GM12878 (cell line): ENCODE measurements around the gene AKAP7. TPM values are rescaled to one million over a fixed set of nuclear protein-coding genes. Genes with fewer than 3 reads are reported as not detected.

Experiments used
- ATAC-seq: fragments of 200-7000 bp; cut with Tn5 transposase; 3 replicates; pipeline ENCODE4 v1.9.1; 2020; ENCODE audit warnings: mild to moderate bottlenecking, moderate library complexity
- BruUV-seq: library from RNA; stranded (reverse); fragments of 400-500 nt; replicated peaks from 2 replicates; lab custom pipeline; 2021; lab: Mats Ljungman, UMichigan
- CTCF ChIA-PET: fragments of 300-600 bp; sonication (Branson Sonifier 250); formaldehyde crosslinking; extraction: SDS; loops from one replicate; lab custom pipeline; 2021; ENCODE audit warnings: inconsistent platforms; lab: Yijun Ruan, JAX
- POLR2A ChIA-PET: fragments of 350-600 bp; formaldehyde crosslinking; extraction: SDS; loops from one replicate; lab custom pipeline; 2021; ENCODE audit warnings: inconsistent platforms; lab: Charles Lee
- RAD21 ChIA-PET: fragments of 300-600 bp; sonication (Branson Sonifier 250); formaldehyde crosslinking; loops from one replicate; lab custom pipeline; 2023; ENCODE audit warnings: antibody characterized with exemption; ENCODE audit not compliant: unreplicated experiment; lab: Charles Lee
- SMC1A ChIA-PET: fragments of 300-600 bp; sonication (Branson Sonifier 250); formaldehyde crosslinking; loops from one replicate; lab custom pipeline; 2023; ENCODE audit not compliant: unreplicated experiment, uncharacterized antibody; lab: Charles Lee
- DNase-seq: peaks from one replicate; pipeline ENCODE4 v3.0.0-alpha.2; 2011; ENCODE audit warnings: low read depth, low spot score
- FAIRE-seq: peaks from 3 replicates; lab custom pipeline; 2011; peaks lifted over from hg19 to GRCh38; lab: Jason Lieb, UNC
- H2AFZ ChIP-seq: 2 replicates; pipeline ENCODE4 v1.6.0; 2011; ENCODE audit warnings: low read depth, low read length, control low read depth; ENCODE audit not compliant: control insufficient read depth
- H3K27ac ChIP-seq: 2 replicates; pipeline ENCODE4 v1.5.1; 2011; ENCODE audit warnings: control low read depth; ENCODE audit not compliant: control insufficient read depth, insufficient read depth
- H3K27me3 ChIP-seq, 2 experiments: replicated peaks in 1 of 2; 2 replicates each; pipeline versions ENCODE4 v1.6.0 to v1.6.1; 2011; ENCODE audit warnings: low read length in 1 of 2; ENCODE audit not compliant: control insufficient read depth in 2 of 2, insufficient read depth in 2 of 2
- H3K36me3 ChIP-seq, 2 experiments: 2 replicates each; pipeline ENCODE4 v1.5.1; 2011; ENCODE audit warnings: low read length in 1 of 2; ENCODE audit not compliant: control insufficient read depth in 2 of 2, insufficient read depth in 2 of 2
- H3K4me1 ChIP-seq: 2 replicates; pipeline ENCODE4 v1.6.1; 2011; ENCODE audit warnings: mild to moderate bottlenecking, low read length, moderate library complexity, mixed read lengths; ENCODE audit not compliant: control insufficient read depth, insufficient read depth
- H3K4me2 ChIP-seq: 2 replicates; pipeline ENCODE4 v1.6.0; 2011; ENCODE audit warnings: control low read depth; ENCODE audit not compliant: control insufficient read depth, insufficient read depth
- H3K4me3 ChIP-seq: fragments of 200-600 bp; sonication (generic); 2 replicates; pipeline ENCODE4 v1.5.1; 2016
- H3K79me2 ChIP-seq: 2 replicates; pipeline ENCODE4 v1.6.0; 2011; ENCODE audit warnings: low read length; ENCODE audit not compliant: control insufficient read depth, insufficient read depth
- H3K9ac ChIP-seq: 2 replicates; pipeline ENCODE4 v1.8.0; 2011; ENCODE audit warnings: low read length, control low read depth, mixed read lengths; ENCODE audit not compliant: control insufficient read depth, insufficient read depth
- H3K9me3 ChIP-seq: replicated peaks from 3 replicates; pipeline ENCODE4 v1.5.1; 2011; ENCODE audit warnings: mild to moderate bottlenecking, low read length; ENCODE audit not compliant: control insufficient read depth, insufficient read depth
- H4K20me1 ChIP-seq: 2 replicates; pipeline ENCODE4 v1.6.0; 2011; ENCODE audit not compliant: control insufficient read depth, insufficient read depth
- CEBPB ChIP-seq, 2 experiments: fragments of 150-350 bp in 1 of 2; IDR thresholded peaks; 2 replicates each; pipeline ENCODE4 v1.6.1; 2012 to 2014; ENCODE audit warnings: low read depth in 2 of 2, low read length in 2 of 2, borderline replicate concordance in 1 of 2, inconsistent platforms in 1 of 2
- CHD1 ChIP-seq: IDR thresholded peaks from 2 replicates; pipeline ENCODE4 v1.6.1; 2012; ENCODE audit warnings: low read depth, low read length, improper control_type of control experiment
- MYB ChIP-seq: fragments of 150-350 bp; IDR thresholded peaks from 2 replicates; pipeline ENCODE4 v1.6.1; 2014; ENCODE audit warnings: mild to moderate bottlenecking, low read depth, low read length, borderline replicate concordance
- NFXL1 ChIP-seq: fragments of 450-650 bp; IDR thresholded peaks from 2 replicates; pipeline ENCODE4 v1.6.1; 2017; ENCODE audit warnings: antibody characterized with exemption, mild to moderate bottlenecking, borderline replicate concordance
- NR2C2 ChIP-seq: IDR thresholded peaks from 2 replicates; pipeline ENCODE4 v1.6.1; 2011; ENCODE audit warnings: borderline replicate concordance, low read depth; ENCODE audit not compliant: control insufficient read depth, insufficient read length
- RUNX3 ChIP-seq: IDR thresholded peaks from 2 replicates; pipeline ENCODE4 v1.6.1; 2012; ENCODE audit warnings: low read length, inconsistent platforms
- SMC3 ChIP-seq: IDR thresholded peaks from 2 replicates; pipeline ENCODE4 v1.6.1; 2011; ENCODE audit warnings: low read length, improper control_type of control experiment, borderline replicate concordance
- SUZ12 ChIP-seq: fragments of 200-600 bp; sonication (generic); IDR thresholded peaks from one replicate; pipeline ENCODE4 v1.6.1; 2018; ENCODE audit warnings: antibody characterized with exemption, mild to moderate bottlenecking; ENCODE audit not compliant: unreplicated experiment
- TBL1XR1 ChIP-seq: IDR thresholded peaks from 2 replicates; pipeline ENCODE4 v1.6.1; 2012; ENCODE audit warnings: low read depth, low read length, improper control_type of control experiment
- TCF7 ChIP-seq: IDR thresholded peaks from 2 replicates; pipeline ENCODE4 v1.6.1; 2014; ENCODE audit warnings: antibody characterized with exemption, borderline replicate concordance
- ZNF274 ChIP-seq: IDR thresholded peaks from one replicate; pipeline ENCODE4 v1.8.0; 2011; ENCODE audit not compliant: insufficient read length, insufficient read depth
- WGBS: methylation state at CpG from one replicate; pipeline ENCODE4 v1.1.6; 2016; ENCODE audit warnings: low lambda C conversion rate; ENCODE audit not compliant: insufficient replicate concordance, insufficient coverage; ENCODE audit errors: missing lambda C conversion rate; 5-methylcytosine and 5-hydroxymethylcytosine counted together
- in situ Hi-C: fragments of 300-500 bp; cut with MboI; formaldehyde crosslinking; loops from 9 replicates; pipeline ENCODE4 v1.14.3; 2018; ENCODE audit warnings: mixed read lengths
- intact Hi-C: fragments of 100-400 bp; cut with micrococcal nuclease; formaldehyde crosslinking; loops from one replicate; pipeline ENCODE4 v1.14.2; 2022; ENCODE audit not compliant: unreplicated experiment
- polyA plus RNA-seq, 11 experiments: library from polyadenylated mRNA; depleted of rRNA in 4 of 11; unstranded in 6 of 11; stranded (reverse) in 5 of 11; fragments of >200 nt; fragmentation: Nextera tagmentation in 4 of 11; fragmentation: Illumina TruSeq in 1 of 11; extraction: Ambion mirVana in 4 of 11; extraction: Trizol in 1 of 11; gene quantifications; 1 replicate in 1 of 11; 2 replicates in 10 of 11; pipeline versions ENCODE4 v1.2.1 to v1.2.3, GENCODE V29; 2011 to 2016; ENCODE audit warnings: inconsistent platforms in 2 of 11, missing spikeins in 2 of 11, low read depth in 1 of 11
- total RNA-seq, 4 experiments: library from RNA; depleted of rRNA in 3 of 4; stranded (reverse); fragments of >200 nt in 3 of 4; fragmentation: Illumina TruSeq in 1 of 4; extraction: Trizol in 1 of 4; gene quantifications; 2 replicates each; pipeline versions ENCODE4 v1.2.1 to v1.2.3, GENCODE V29; 2013 to 2021
- TF ChIP-seq, protein P1 (sequence below): fragments of 450-650 bp; IDR thresholded peaks from 2 replicates; pipeline ENCODE4 v1.6.1; 2017; ENCODE audit warnings: mild to moderate bottlenecking, moderate library complexity

Gene AKAP7
- total and polyA plus RNA-seq, 10 of the 15 experiments (the other 5 are each of a cell fraction or from before 2014, with no cell fraction given), result 0.06 to 0.58 (median 0.28) TPM; not detected in 1

DNA sequence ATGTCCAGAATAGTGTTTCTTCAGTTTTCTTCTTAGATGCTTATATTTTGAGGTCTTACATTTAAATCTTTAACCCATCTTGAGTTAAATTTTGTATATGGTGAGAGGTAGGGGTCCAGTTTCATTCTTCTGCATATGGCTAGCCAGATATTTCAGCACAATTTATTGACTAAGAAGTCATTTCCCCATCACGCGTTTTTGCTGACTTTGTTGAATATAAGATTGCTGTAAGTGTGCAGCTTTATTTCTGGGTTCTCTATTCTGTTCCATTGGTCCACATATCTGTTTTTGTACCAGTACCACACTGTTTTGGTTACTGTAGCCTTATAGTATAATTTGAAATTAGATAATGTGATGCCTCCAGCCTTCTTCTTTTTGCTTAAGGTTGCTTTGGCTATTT is 179.6 kb downstream of the AKAP7 start (continued):
- TF ChIP-seq NR2C2, result no peak

- Histone ChIP-seq H2AFZ (no peak overlapping the region), H3K9me3 (no peaks in the 10 kb centered on the region), H3K27me3 (no peaks in the 10 kb centered on the region), H3K9ac (no peak overlapping the region), H3K36me3 (no peaks in the 10 kb centered on the region), H4K20me1 (no peaks in the 10 kb centered on the region), H3K4me2 (no peak overlapping the region), H3K79me2 (no peaks in the 10 kb centered on the region), H3K27ac (no peak overlapping the region), H3K4me3 (no peak overlapping the region), H3K4me1 (no peaks in the 10 kb centered on the region)
- DNase-seq (no peak), FAIRE-seq (no peak), ATAC-seq (no peak)
- in situ Hi-C loops, result no loop called here
- ChIA-PET RAD21 (no interaction called here), SMC1A (interaction anchor here (1.1 to 1.2 kb wide), 2 partner anchors 11 to 13 kb away, joined by 3 to 4 read pairs; no protein-coding TSS in a partner anchor), POLR2A (no interaction called here), CTCF (no interaction called here)
- WGBS, result 22% methylated on average over 1 of the region's 1 CpG
- no TSS peak for BruUV-seq
- no peak for TF ChIP-seq SMC3
- no peak for TF ChIP-seq MYB
- no peak for TF ChIP-seq ZNF274
- no peak for TF ChIP-seq NFXL1
- intact Hi-C loops, result no loop called here
These were observed 181.4 kb downstream of the AKAP7 start for GRCh38 chr6:131316654-131317053.

DNA sequence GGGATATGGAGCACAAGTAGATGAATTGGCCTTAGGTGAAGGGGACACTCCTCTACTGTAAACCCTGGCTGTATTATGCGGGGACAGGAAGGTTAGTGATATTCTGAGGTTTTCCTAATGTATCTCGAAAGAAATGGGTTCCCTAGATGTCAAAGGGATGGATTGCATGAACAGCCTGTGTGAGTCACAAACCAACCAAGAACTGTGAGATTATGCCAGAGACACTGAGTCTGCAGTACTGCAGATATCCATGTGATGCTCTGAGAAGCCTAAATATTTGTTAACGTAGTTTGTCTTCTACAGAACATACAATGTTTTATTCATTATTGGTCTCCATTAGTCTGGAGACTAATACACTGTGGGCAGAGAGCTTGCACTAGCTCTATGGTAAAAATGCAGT is 182.2 kb downstream of the AKAP7 start:
- H3K79me2 ChIP-seq, result no peaks in the 10 kb centered on the region
- in situ Hi-C loops (no loop called here), intact Hi-C loops (no loop called here)
- no peaks in the 10 kb centered on the region for H3K36me3 ChIP-seq
- RAD21 ChIA-PET, result no interaction called here
- H3K4me1 ChIP-seq, result no peaks in the 10 kb centered on the region
- ATAC-seq, result no peak
- H3K27ac ChIP-seq, result no peak overlapping the region
- H4K20me1 ChIP-seq, result no peaks in the 10 kb centered on the region
- TF ChIP-seq, protein P1, sequence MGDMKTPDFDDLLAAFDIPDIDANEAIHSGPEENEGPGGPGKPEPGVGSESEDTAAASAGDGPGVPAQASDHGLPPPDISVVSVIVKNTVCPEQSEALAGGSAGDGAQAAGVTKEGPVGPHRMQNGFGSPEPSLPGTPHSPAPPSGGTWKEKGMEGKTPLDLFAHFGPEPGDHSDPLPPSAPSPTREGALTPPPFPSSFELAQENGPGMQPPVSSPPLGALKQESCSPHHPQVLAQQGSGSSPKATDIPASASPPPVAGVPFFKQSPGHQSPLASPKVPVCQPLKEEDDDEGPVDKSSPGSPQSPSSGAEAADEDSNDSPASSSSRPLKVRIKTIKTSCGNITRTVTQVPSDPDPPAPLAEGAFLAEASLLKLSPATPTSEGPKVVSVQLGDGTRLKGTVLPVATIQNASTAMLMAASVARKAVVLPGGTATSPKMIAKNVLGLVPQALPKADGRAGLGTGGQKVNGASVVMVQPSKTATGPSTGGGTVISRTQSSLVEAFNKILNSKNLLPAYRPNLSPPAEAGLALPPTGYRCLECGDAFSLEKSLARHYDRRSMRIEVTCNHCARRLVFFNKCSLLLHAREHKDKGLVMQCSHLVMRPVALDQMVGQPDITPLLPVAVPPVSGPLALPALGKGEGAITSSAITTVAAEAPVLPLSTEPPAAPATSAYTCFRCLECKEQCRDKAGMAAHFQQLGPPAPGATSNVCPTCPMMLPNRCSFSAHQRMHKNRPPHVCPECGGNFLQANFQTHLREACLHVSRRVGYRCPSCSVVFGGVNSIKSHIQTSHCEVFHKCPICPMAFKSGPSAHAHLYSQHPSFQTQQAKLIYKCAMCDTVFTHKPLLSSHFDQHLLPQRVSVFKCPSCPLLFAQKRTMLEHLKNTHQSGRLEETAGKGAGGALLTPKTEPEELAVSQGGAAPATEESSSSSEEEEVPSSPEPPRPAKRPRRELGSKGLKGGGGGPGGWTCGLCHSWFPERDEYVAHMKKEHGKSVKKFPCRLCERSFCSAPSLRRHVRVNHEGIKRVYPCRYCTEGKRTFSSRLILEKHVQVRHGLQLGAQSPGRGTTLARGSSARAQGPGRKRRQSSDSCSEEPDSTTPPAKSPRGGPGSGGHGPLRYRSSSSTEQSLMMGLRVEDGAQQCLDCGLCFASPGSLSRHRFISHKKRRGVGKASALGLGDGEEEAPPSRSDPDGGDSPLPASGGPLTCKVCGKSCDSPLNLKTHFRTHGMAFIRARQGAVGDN, result no peak
- TF ChIP-seq CEBPB (IDR thresholded peaks at IDR 0.05; ENCODE audit: borderline replicate concordance in 1 of 2, low read depth in 2 of 2, low read length in 2 of 2), result no peak
- TF ChIP-seq SUZ12, result no peak
- TF ChIP-seq CHD1, result no peak
- TF ChIP-seq TBL1XR1, result no peak
- TF ChIP-seq RUNX3, result no peak
- TF ChIP-seq TCF7, result no peak
- TF ChIP-seq, all 136 proteins: peak for 0
- no peak for DNase-seq
- Histone ChIP-seq H3K9me3 (no peaks in the 10 kb centered on the region), H2AFZ (no peak overlapping the region), H3K27me3 (no peaks in the 10 kb centered on the region), H3K9ac (no peak overlapping the region), H3K4me2 (no peak overlapping the region), H3K4me3 (no peak overlapping the region)
- ChIA-PET CTCF (no interaction called here), POLR2A (no interaction called here), SMC1A (interaction anchor here (1.2 kb wide), 1 partner anchor 12 kb away, joined by 4 read pairs; no protein-coding TSS in a partner anchor)
- no TSS peak for BruUV-seq
- no peak for FAIRE-seq
- 20% methylated on average over 3 of the region's 3 CpGs for WGBS
